Kasumi-1 (cell line): ENCODE data around the gene ZNF248.
"Not testable (repeated sequence)": the region's sequence is repeated elsewhere in the genome, so short reads cannot be mapped to it uniquely, and the experiment has no call there.

ENCODE experiments used
- DNase-seq, 2 experiments: peaks; one replicate each; lab custom pipeline; 2025; lab: John Stamatoyannopoulos, UW

The ZNF248 gene

DNA sequence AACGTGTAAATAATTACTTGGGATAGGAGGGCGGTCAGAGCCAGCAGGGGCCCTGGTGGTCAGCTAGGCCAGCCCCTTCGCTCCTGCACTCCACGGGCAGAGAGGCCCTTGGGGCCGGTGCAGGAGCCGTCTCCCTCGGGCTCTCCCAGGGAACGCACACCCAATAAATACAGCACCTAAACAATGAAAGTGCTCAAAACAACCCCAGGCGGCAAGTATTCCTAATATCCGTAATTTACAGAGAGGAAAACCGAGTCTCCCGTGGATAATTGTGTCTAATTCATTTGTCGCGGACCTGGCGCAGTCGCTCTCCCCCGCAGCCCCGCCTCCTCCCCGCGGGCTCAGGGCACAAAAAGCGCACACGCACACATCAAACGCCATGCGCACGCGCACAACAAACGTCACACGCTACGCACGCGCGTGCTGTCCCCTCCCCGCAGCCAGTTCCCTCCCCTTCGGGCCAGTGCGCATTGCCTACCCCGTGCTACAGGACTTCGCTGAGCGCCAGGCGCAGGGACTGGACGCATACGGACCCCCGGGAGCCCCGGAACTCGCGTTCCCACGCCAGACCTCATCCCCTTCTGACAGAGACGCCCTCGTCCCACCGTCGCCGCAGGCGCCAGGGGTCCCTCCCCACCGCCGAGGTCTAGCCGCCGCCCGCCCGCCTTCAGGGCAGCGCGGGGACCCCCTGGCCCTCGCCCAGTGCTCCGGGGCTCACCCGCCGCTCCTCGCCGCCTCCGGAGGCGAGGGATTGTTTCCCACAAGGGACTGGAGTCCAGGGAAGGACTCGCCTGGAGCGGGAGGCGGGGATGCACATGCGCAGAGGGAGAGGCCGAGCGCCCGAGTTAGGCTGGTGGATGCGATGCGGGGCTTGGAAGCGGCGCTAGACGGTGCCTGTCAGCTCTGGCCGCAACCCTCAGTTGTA lies at the start of gene ZNF248:
Gene ZNF248 (minus strand): TSS at position 324 of the 925 bp plus-strand sequence. CDS start 1,300 bp downstream, outside the sequence.
- peak; percentile 98 for DNase-seq

GRCh38 chr10:37906382-37906781 lies 49.0 kb upstream of the ZNF248 start:
- DNase-seq, result no peak

- no peak for DNase-seq
These were observed 39.0 kb upstream of the ZNF248 start for GRCh38 chr10:37896436-37896835.

DNA sequence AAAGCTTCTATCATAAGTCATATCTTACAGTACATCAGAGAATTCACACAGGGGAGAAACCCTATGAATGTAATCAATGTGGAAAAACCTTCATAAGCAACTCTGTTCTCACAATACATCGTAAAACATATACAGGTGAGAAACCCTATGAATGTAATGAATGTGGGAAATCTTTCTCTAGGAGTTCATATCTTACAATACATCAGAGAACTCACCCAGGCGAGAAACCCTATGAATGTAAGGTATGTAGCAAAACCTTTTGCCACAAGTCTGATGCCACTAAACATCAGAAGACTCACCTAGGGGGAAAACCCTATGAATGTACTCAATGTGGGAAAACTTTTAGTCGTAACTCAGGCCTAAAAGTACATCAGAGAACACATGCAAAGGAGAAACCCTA lies 38.3 kb upstream of the ZNF248 start:
- no peak for DNase-seq

DNA sequence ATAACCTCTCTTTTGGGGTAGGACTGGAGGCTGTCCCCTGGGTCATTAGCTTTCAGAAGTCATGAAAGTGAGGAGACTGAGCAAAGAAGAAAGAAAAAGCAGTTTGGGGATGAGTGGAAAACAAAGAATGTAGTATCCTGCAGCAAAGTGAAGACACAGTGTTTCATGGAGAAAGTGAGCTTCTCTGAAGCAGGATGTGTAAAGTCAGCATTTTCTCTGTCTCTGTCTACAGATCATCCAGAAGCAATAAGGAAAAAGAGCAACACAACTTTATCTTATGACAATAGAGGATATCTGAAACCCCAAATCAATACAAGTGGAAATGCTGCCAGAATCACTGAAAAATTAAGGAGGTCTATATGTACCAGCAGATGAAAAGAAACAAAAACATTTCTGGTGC lies 28.4 kb upstream of the ZNF248 start:
- no peak for DNase-seq

DNA sequence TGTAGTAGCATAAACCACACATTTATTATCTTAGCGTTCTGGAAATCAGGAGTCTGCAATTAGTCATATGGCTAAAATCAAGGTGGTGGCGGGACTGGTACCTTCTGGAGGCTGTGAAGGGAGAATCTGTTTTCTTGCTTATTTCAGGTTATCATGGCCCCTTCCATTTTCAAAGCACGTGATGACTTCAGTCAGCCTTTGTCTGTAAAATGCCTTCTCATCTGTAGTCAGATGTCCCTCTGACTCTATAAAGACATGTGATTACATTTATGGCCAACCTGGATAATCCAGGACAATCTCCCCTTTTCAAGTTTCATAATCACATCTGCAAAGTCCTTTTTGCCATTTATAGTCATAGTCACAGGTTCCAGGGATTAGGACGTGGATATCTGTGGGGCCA lies 15.5 kb upstream of the ZNF248 start:
- no peak for DNase-seq

GRCh38 chr10:37872283-37872682 lies 14.9 kb upstream of the ZNF248 start:
- DNase-seq, result no peak

- no peak for DNase-seq
These were observed 14.3 kb upstream of the ZNF248 start for GRCh38 chr10:37871568-37872251.

GRCh38 chr10:37871143-37871542 lies 13.7 kb upstream of the ZNF248 start:
- no peak for DNase-seq

DNA sequence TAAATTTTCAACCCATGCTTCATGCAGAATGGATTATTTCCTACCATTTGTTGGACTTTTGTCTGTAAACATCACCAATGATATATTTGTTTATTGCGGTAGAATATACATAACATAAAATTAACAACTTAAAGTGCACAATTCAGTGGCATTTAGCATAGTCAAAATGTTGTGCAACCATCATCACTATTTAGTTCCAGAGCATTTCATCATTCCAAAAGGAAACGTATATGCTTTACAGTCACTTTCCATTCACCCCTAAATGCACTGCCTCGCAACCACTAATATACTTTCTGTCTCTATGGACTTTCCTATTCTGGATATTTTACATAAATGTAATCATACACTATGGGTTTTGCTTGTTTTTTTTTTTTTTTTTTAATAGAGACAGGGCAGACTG lies 11.4 kb upstream of the ZNF248 start:
- DNase-seq, result no peak

DNA sequence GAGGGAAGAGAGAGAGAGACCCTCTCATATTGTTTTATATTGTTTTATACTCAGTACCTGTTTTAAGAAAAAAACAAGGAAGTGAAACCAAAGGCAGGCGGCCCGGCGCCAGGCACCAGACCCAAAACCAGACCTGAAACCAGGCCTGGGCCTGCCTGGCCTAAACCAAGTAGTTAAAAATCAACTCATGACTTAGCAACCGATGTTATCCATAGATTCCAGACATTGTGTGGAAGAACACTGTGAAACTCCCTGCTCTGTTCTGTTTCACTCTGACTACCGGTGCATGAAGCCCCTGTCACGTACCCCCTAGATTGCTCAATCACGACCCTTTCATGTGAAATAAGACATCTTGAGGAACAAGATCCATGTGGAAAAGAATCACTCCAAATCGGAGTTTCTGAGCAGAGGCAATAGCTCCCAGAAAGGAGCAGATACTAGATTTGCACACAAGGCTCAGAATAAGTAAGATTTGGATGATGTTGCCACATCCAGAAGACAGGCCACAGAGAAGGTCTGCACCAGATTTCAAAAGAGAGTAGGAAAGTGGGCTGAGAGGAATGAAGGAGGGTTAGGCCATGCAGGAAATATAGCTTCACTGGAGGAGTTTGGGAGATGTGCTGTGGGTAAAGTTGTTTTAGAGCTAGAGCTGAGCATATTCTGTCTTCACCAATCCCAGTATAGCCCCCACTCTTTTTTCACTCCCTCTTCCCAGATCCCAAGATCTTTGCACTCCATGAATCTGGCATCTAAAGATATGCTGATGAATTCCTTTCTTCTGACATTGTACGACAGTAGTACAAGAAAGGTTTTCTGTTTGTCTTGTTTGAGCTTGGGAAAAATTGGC lies 8.8 kb upstream of the ZNF248 start:
- no peak for DNase-seq

GRCh38 chr10:37865264-37865663 lies 7.9 kb upstream of the ZNF248 start:
- no peak for DNase-seq

DNA sequence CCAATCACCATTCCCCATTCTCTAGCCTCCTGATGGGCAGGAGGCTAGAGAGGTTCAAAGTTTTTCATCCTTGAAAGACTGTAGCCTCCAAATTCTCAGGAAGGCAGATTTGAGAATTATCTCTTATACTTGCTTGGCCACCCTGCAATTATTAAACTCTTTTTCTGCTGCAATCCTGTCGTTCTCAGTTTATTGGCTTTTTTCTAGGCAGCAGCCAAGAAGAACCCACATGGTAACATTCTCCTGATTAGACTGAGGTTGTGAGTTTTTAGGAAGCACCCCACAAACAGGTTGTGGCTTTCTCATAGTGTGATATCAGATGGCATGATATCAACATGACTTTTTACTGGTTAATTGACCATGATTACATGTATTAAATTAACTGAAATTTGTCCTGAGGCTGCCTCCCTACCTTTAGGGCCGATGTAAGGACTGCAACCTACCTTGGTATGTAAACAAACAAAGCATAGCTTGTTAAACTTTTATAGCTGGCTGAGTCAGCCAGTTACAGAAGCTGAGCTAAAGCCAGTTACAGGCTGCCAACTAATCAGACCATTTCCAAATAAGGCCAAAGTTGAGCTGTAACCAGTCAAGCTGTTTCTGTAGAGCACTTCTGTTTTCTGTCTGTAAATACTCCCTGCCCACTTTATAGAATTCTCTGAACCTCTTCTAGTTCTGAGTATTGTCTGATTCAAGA lies 3.2 kb upstream of the ZNF248 start:
- peak in 1 of 2 experiments; percentile 11 for DNase-seq

GRCh38 chr10:37859270-37859669 lies 1.9 kb upstream of the ZNF248 start:
- not testable (repeated sequence) for DNase-seq

- peak; percentile 33 to 50 for DNase-seq
These were observed 526 bp downstream of the ZNF248 start for GRCh38 chr10:37856881-37857286.

- DNase-seq, result no peak
These were observed 1.8 kb downstream of the ZNF248 start for GRCh38 chr10:37855636-37856035.

- no peak for DNase-seq
These were observed 2.8 kb downstream of the ZNF248 start for GRCh38 chr10:37854626-37855025.

- DNase-seq, result no peak
These were observed 12.8 kb downstream of the ZNF248 start for GRCh38 chr10:37844644-37845043.

GRCh38 chr10:37839243-37839642 lies 18.2 kb downstream of the ZNF248 start:
- no peak for DNase-seq

- no peak for DNase-seq
These were observed 25.7 kb downstream of the ZNF248 start for GRCh38 chr10:37831495-37832333.

DNA sequence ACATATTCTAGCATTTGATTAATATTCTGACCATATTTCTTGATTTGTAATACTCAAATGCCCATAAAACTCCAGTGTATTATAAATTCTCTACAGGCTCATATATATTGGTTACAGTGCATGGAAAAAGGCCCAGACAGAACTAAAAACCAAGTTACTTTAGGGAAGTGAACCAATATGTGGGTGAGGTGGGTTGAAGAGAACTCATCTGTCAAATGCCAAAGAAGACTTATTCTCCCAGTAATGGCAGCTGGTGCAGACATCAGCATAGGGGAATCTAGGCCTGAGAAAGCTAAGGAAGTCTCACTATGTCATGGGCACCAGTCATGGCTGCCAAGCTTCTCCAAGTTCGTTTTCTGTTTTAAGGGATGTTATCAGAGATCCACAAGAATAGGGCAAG lies 30.6 kb downstream of the ZNF248 start:
- no peak for DNase-seq
